ENCODE measurements around the gene SFI1. TPM values are rescaled to one million over a fixed set of nuclear protein-coding genes. Genes with fewer than 3 reads are reported as not detected.
"Not testable (repeated sequence)": the region's sequence is repeated elsewhere in the genome, so short reads cannot be mapped to it uniquely, and the experiment has no call there.

Gene SFI1
- total RNA-seq, 1 donor from 2014 or later: 24.8 TPM

GRCh38 chr22:31653944-31654343 is 157.6 kb downstream of the SFI1 start:
- peaks cover 3% of the 10 kb centered on the region for H3K27me3 Mint-ChIP-seq (ENCODE audit: unreplicated experiment)

DNA sequence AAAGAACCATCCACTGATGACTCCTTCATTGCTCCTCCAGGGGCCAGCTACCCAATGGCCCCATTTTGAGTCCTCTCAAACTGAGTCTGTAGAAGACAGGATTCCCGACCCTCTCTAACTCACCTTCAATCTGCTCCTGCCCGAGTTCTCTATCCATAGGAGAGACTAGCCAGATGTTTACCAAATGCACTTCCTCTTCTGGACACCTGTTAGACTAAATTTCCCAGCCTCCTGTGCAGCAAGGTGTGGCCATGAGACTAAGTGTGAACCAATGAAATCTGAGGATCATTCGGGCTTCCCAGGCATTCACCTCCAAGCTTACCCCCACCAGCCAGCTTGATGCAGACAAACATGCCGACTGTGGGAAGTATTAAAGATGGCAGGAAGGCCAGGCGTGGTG is 158.1 kb downstream of the SFI1 start:
- Mint-ChIP-seq H3K27me3 (ENCODE audit: unreplicated experiment) (peaks cover 3% of the 10 kb centered on the region), H3K36me3 (ENCODE audit: low read depth, unreplicated experiment) (peaks cover 6% of the 10 kb centered on the region), H3K4me1 (ENCODE audit: unreplicated experiment) (peaks cover 8% of the 10 kb centered on the region), H3K27ac (ENCODE audit: unreplicated experiment) (no peak overlapping the region), H3K9me3 (ENCODE audit: unreplicated experiment) (no peaks in the 10 kb centered on the region), H3K4me3 (ENCODE audit: unreplicated experiment) (peak overlapping the region; percentile 20)
- TF ChIP-seq, protein P1, sequence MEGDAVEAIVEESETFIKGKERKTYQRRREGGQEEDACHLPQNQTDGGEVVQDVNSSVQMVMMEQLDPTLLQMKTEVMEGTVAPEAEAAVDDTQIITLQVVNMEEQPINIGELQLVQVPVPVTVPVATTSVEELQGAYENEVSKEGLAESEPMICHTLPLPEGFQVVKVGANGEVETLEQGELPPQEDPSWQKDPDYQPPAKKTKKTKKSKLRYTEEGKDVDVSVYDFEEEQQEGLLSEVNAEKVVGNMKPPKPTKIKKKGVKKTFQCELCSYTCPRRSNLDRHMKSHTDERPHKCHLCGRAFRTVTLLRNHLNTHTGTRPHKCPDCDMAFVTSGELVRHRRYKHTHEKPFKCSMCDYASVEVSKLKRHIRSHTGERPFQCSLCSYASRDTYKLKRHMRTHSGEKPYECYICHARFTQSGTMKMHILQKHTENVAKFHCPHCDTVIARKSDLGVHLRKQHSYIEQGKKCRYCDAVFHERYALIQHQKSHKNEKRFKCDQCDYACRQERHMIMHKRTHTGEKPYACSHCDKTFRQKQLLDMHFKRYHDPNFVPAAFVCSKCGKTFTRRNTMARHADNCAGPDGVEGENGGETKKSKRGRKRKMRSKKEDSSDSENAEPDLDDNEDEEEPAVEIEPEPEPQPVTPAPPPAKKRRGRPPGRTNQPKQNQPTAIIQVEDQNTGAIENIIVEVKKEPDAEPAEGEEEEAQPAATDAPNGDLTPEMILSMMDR (IDR thresholded peaks at IDR 0.05; ENCODE audit: unreplicated experiment): no peak
- no peak for DNase-seq (ENCODE audit: low spot score)

More at GRCh38 chr22:31653944-31654343, 157.6 kb downstream of the SFI1 start:
- Mint-ChIP-seq H3K4me3 (ENCODE audit: unreplicated experiment) (peak overlapping the region; percentile 20), H3K27ac (ENCODE audit: unreplicated experiment) (no peak overlapping the region), H3K36me3 (ENCODE audit: low read depth, unreplicated experiment) (peaks cover 6% of the 10 kb centered on the region), H3K4me1 (ENCODE audit: unreplicated experiment) (peaks cover 8% of the 10 kb centered on the region), H3K9me3 (ENCODE audit: unreplicated experiment) (no peaks in the 10 kb centered on the region)
- DNase-seq (ENCODE audit: low spot score): no peak
- TF ChIP-seq, protein P1 (IDR thresholded peaks at IDR 0.05; ENCODE audit: unreplicated experiment): no peak

GRCh38 chr22:31659246-31659645 is 162.9 kb downstream of the SFI1 start:
- Mint-ChIP-seq H3K27ac (ENCODE audit: unreplicated experiment) (no peak overlapping the region), H3K36me3 (ENCODE audit: low read depth, unreplicated experiment) (peaks cover 3% of the 10 kb centered on the region), H3K27me3 (ENCODE audit: unreplicated experiment) (peaks cover 10% of the 10 kb centered on the region), H3K9me3 (ENCODE audit: unreplicated experiment) (no peaks in the 10 kb centered on the region), H3K4me3 (ENCODE audit: unreplicated experiment) (no peak overlapping the region), H3K4me1 (ENCODE audit: unreplicated experiment) (peaks cover 15% of the 10 kb centered on the region)
- TF ChIP-seq, protein P1 (IDR thresholded peaks at IDR 0.05; ENCODE audit: unreplicated experiment): no peak
- no peak for DNase-seq (ENCODE audit: low spot score)

DNA sequence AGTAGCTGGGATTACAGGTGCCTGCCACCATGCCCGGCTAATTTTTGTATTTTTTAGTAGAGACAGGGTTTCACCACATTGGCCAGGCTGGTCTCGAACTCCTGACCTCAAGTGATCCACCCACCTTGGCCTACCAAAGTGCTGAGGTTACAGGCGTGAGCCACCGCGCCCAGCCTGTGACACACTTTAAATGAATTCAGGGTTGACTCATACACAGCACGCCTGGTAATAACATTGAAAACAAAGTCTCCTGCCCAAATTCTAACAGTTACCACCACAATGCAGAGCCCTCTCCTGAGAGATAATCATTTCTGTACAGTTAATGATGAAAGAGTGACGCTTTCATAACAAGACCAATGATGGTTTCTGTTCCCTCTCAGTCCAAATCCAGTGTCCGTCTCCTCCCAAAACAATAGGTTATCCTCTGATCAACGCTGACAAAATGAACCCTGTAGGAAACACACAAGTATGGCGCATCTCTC is 164.6 kb downstream of the SFI1 start:
- not testable (repeated sequence) for DNase-seq (ENCODE audit: low spot score); H3K9me3 Mint-ChIP-seq (ENCODE audit: unreplicated experiment)
- peak overlapping the region; percentile 44 for H3K27ac Mint-ChIP-seq (ENCODE audit: unreplicated experiment)

GRCh38 chr22:31661851-31662667 is 165.7 kb downstream of the SFI1 start, which contains the start of gene PISD:
PISD (minus strand) TSS chr22:31662215; CDS start chr22:31662208, 7 bp downstream.
- peak; percentile 95 for DNase-seq (ENCODE audit: low spot score)
- H3K27ac Mint-ChIP-seq (ENCODE audit: unreplicated experiment): peak within 1 kb of the TSS; percentile 89
- H3K27me3 Mint-ChIP-seq (ENCODE audit: unreplicated experiment): peaks cover 8% of the 10 kb centered on the region
- H3K9me3 Mint-ChIP-seq (ENCODE audit: unreplicated experiment): no peaks in the 10 kb centered on the region
- H3K4me3 Mint-ChIP-seq (ENCODE audit: unreplicated experiment): peak within 1 kb of the TSS; percentile 100
- TF ChIP-seq, protein P1 (IDR thresholded peaks at IDR 0.05; ENCODE audit: unreplicated experiment): no peak
- peaks cover 14% of the 10 kb centered on the region for H3K4me1 Mint-ChIP-seq (ENCODE audit: unreplicated experiment)
- H3K36me3 Mint-ChIP-seq (ENCODE audit: low read depth, unreplicated experiment): no peaks in the 10 kb centered on the region

More for the DNA sequence above, 164.6 kb downstream of the SFI1 start:
- Mint-ChIP-seq H3K4me1 (ENCODE audit: unreplicated experiment) (peaks cover 14% of the 10 kb centered on the region), H3K4me3 (ENCODE audit: unreplicated experiment) (peak overlapping the region; percentile 100)
- not testable (repeated sequence) for H3K36me3 Mint-ChIP-seq (ENCODE audit: low read depth, unreplicated experiment); H3K27me3 Mint-ChIP-seq (ENCODE audit: unreplicated experiment)
